HG02884 (cell line): ENCODE results near the gene SNAI1.
A peak's percentile ranks its signal among the peaks of the same experiment; 100 is the strongest.
"Not testable (repeated sequence)": the region's sequence is repeated elsewhere in the genome, so short reads cannot be mapped to it uniquely, and the experiment has no call there.

Experiments used
- ATAC-seq: cut with Tn5 transposase; IDR thresholded peaks from one replicate; pipeline ENCODE4 v1.9.1; 2021; ENCODE audit warnings: mild to moderate bottlenecking, moderate library complexity; ENCODE audit not compliant: unreplicated experiment

Gene SNAI1

GRCh38 chr20:49982346-49983122 is at the start of gene SNAI1:
TSS of gene SNAI1 (plus strand) at chr20:49982980. CDS start at chr20:49983060, 80 bp downstream.
- peak; percentile 71 for ATAC-seq

- ATAC-seq = no peak
Measured at GRCh38 chr20:49935746-49936152, 47.0 kb upstream of the SNAI1 start.

- peak; percentile 58 for ATAC-seq
Measured at GRCh38 chr20:49936153-49937026, 46.4 kb upstream of the SNAI1 start, which contains the start of gene RNF114. TSS of gene RNF114 (plus strand) at chr20:49936397. CDS start at chr20:49936413, 16 bp downstream.

GRCh38 chr20:49937027-49937929 is 45.5 kb upstream of the SNAI1 start:
- no peak for ATAC-seq

GRCh38 chr20:49938173-49939163 is 44.3 kb upstream of the SNAI1 start:
- no peak for ATAC-seq

GRCh38 chr20:49941456-49941855 is 41.3 kb upstream of the SNAI1 start:
- no peak for ATAC-seq

- no peak for ATAC-seq
Measured at GRCh38 chr20:49942303-49942702, 40.5 kb upstream of the SNAI1 start.

- ATAC-seq = no peak
Measured at GRCh38 chr20:49942942-49943341, 39.8 kb upstream of the SNAI1 start.

- no peak for ATAC-seq
Measured at GRCh38 chr20:49945306-49945700, 37.5 kb upstream of the SNAI1 start.

- ATAC-seq = no peak
Measured at GRCh38 chr20:49945701-49946477, 36.9 kb upstream of the SNAI1 start.

GRCh38 chr20:49948178-49948577 is 34.6 kb upstream of the SNAI1 start:
- ATAC-seq = no peak

GRCh38 chr20:49948809-49949507 is 33.8 kb upstream of the SNAI1 start:
- ATAC-seq = no peak

GRCh38 chr20:49951151-49951550 is 31.6 kb upstream of the SNAI1 start:
- no peak for ATAC-seq

- ATAC-seq = no peak
Measured at GRCh38 chr20:49955167-49955566, 27.6 kb upstream of the SNAI1 start.

- not testable (repeated sequence) for ATAC-seq
Measured at GRCh38 chr20:49955830-49956396, 26.9 kb upstream of the SNAI1 start.

- ATAC-seq = no peak
Measured at GRCh38 chr20:49956689-49957088, 26.1 kb upstream of the SNAI1 start.

- ATAC-seq = not testable (repeated sequence)
Measured at GRCh38 chr20:49957089-49957938, 25.5 kb upstream of the SNAI1 start.
